Measurements from ENCODE around the gene PNMA8A. TPM values are rescaled to one million over a fixed set of nuclear protein-coding genes. Genes with fewer than 3 reads are reported as not detected.
A peak's percentile ranks its signal among the peaks of the same experiment; 100 is the strongest.

PNMA8A gene
- total RNA-seq, 6 experiments from 2014 or later, result 8.6 to 13.1 (median 9.2) TPM

GRCh38 chr19:46487178-46487801 is 15.9 kb upstream of the PNMA8A start:
- Mint-ChIP-seq H3K27ac (no peak overlapping the region), H3K4me1 (ENCODE audit: low read depth) (peaks cover 24% of the 10 kb centered on the region), H3K4me3 (peak overlapping the region; percentile 76), H3K27me3 (ENCODE audit: insufficient read depth) (peaks cover 15% of the 10 kb centered on the region), H3K36me3 (ENCODE audit: low read depth) (no peaks in the 10 kb centered on the region), H3K9me3 (no peaks in the 10 kb centered on the region)
- no peak for DNase-seq
- no peak for TF ChIP-seq CTCF (IDR thresholded peaks at IDR 0.05)

- H3K4me3 Mint-ChIP-seq, result no peak overlapping the region
- peaks cover 13% of the 10 kb centered on the region for H3K27me3 Mint-ChIP-seq (ENCODE audit: insufficient read depth)
- no peak for TF ChIP-seq CTCF (IDR thresholded peaks at IDR 0.05)
- DNase-seq, result no peak
- H3K4me1 Mint-ChIP-seq (ENCODE audit: low read depth), result peaks cover 33% of the 10 kb centered on the region
- H3K27ac Mint-ChIP-seq, result no peak overlapping the region
- no peaks in the 10 kb centered on the region for H3K9me3 Mint-ChIP-seq
- no peaks in the 10 kb centered on the region for H3K36me3 Mint-ChIP-seq (ENCODE audit: low read depth)
Observed at GRCh38 chr19:46486358-46486757, 15.0 kb upstream of the PNMA8A start.

- Mint-ChIP-seq H3K27me3 (ENCODE audit: insufficient read depth) (peaks cover 9% of the 10 kb centered on the region), H3K36me3 (ENCODE audit: low read depth) (no peaks in the 10 kb centered on the region), H3K4me3 (no peak overlapping the region), H3K4me1 (ENCODE audit: low read depth) (peaks cover 40% of the 10 kb centered on the region), H3K9me3 (no peaks in the 10 kb centered on the region), H3K27ac (no peak overlapping the region)
- no peak for DNase-seq
- no peak for TF ChIP-seq CTCF (IDR thresholded peaks at IDR 0.05)
Observed at GRCh38 chr19:46484656-46485055, 13.3 kb upstream of the PNMA8A start.

GRCh38 chr19:46482631-46483030 is 11.3 kb upstream of the PNMA8A start:
- no peak for TF ChIP-seq CTCF (IDR thresholded peaks at IDR 0.05)
- H3K4me3 Mint-ChIP-seq, result no peak overlapping the region; the same call in 1 of the 2 replicates
- peaks cover 44% of the 10 kb centered on the region for H3K4me1 Mint-ChIP-seq (ENCODE audit: low read depth)
- H3K36me3 Mint-ChIP-seq (ENCODE audit: low read depth), result no peaks in the 10 kb centered on the region
- no peaks in the 10 kb centered on the region for H3K9me3 Mint-ChIP-seq
- H3K27ac Mint-ChIP-seq, result no peak overlapping the region
- DNase-seq, result peak; percentile 27
- peaks cover 6% of the 10 kb centered on the region for H3K27me3 Mint-ChIP-seq (ENCODE audit: insufficient read depth)

GRCh38 chr19:46481947-46482346 is 10.6 kb upstream of the PNMA8A start:
- no peak for TF ChIP-seq CTCF (IDR thresholded peaks at IDR 0.05)
- no peak for DNase-seq
- Mint-ChIP-seq H3K9me3 (no peaks in the 10 kb centered on the region), H3K27ac (peak overlapping the region; percentile 75), H3K4me3 (peak overlapping the region; percentile 73), H3K27me3 (ENCODE audit: insufficient read depth) (peaks cover 6% of the 10 kb centered on the region), H3K36me3 (ENCODE audit: low read depth) (no peaks in the 10 kb centered on the region), H3K4me1 (ENCODE audit: low read depth) (peaks cover 37% of the 10 kb centered on the region)
